ENCODE results near the gene VSIG10L2.

DNA sequence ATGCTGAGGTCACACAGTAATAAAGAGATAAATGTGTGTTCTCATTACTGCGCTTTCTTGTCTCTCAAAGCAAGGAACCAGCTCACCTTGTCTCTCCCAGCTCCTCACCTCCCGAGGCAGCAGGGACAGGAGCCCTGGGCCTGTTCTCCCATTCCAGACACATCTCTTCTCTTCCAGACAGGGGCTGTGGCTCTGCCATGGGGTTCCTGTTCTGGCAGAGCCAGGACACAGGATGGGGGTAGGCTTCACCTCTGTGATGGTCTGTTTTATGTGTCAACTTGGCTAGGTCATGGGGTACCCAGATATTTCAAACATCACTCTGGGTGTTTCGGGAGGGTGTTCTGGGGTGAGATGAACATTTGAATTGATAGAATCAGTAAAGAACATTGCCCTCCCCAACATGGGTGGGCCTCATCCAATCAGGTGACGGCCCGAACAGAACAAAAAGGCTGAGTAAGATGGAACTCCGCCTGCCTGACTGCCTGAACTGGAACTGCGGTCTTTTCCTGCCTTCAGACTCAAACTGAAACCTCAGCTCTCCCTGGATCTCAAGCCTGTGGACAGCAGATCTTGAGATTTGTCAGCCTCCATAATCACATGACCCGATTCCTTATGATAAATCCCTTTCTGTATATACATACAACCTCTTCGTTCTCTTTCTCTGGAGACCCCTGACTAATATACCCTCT, 2.0 kb upstream of the VSIG10L2 start:
- TF ChIP-seq CTCF (tag by site-specific recombination; IDR thresholded peaks at IDR 0.05) (no peak), ZNF133 (tag by site-specific recombination; IDR thresholded peaks at IDR 0.05) (no peak), ZNF248 (tag by site-specific recombination; IDR thresholded peaks at IDR 0.05) (no peak), ZNF843 (tag by site-specific recombination; IDR thresholded peaks at IDR 0.05) (no peak), REST (tag by site-specific recombination; IDR thresholded peaks at IDR 0.05) (no peak), ZNF354C (tag by site-specific recombination; IDR thresholded peaks at IDR 0.05; ENCODE audit: borderline replicate concordance, low read depth) (no peak)
